ENCODE measurements around the gene PHC2.

PHC2 gene

GRCh38 chr1:33346927-33347649 lies 83.8 kb downstream of the PHC2 start:
- no peak for DNase-seq

GRCh38 chr1:33346533-33346926 lies 84.4 kb downstream of the PHC2 start:
- no peak for DNase-seq

- DNase-seq, result no peak
These were observed 85.9 kb downstream of the PHC2 start for GRCh38 chr1:33344896-33345560.

GRCh38 chr1:33343539-33343938 lies 87.4 kb downstream of the PHC2 start:
- DNase-seq, result no peak

GRCh38 chr1:33342041-33342723 lies 88.7 kb downstream of the PHC2 start:
- DNase-seq, result peak; percentile 79

- no peak for DNase-seq
These were observed 89.7 kb downstream of the PHC2 start for GRCh38 chr1:33341190-33341589.

GRCh38 chr1:33339413-33339812 lies 91.5 kb downstream of the PHC2 start:
- no peak for DNase-seq

- peak; percentile 80 for DNase-seq
These were observed 92.3 kb downstream of the PHC2 start for GRCh38 chr1:33338440-33339211.

GRCh38 chr1:33338048-33338439 lies 92.9 kb downstream of the PHC2 start:
- DNase-seq, result no peak

GRCh38 chr1:33337441-33337840 lies 93.5 kb downstream of the PHC2 start:
- DNase-seq, result no peak

GRCh38 chr1:33336580-33336979 lies 94.3 kb downstream of the PHC2 start:
- DNase-seq, result no peak

GRCh38 chr1:33335020-33335419 lies 95.9 kb downstream of the PHC2 start:
- no peak for DNase-seq

GRCh38 chr1:33334081-33334552 lies 96.8 kb downstream of the PHC2 start:
- DNase-seq, result peak; percentile 62

- DNase-seq, result no peak
These were observed 98.0 kb downstream of the PHC2 start for GRCh38 chr1:33332881-33333280.

GRCh38 chr1:33332357-33332789 lies 98.5 kb downstream of the PHC2 start:
- DNase-seq, result no peak

- DNase-seq, result no peak
These were observed 99.2 kb downstream of the PHC2 start for GRCh38 chr1:33331444-33332356.

- no peak for DNase-seq
These were observed 100.0 kb downstream of the PHC2 start for GRCh38 chr1:33330906-33331305.

- no peak for DNase-seq
These were observed 100.5 kb downstream of the PHC2 start for GRCh38 chr1:33330361-33330890.

GRCh38 chr1:33329600-33330305 lies 101.1 kb downstream of the PHC2 start:
- no peak for DNase-seq

GRCh38 chr1:33328817-33329216 lies 102.1 kb downstream of the PHC2 start:
- DNase-seq, result no peak

All from retina (tissue), 1 donor.